ENCODE data around the gene CMBL.

CMBL gene

DNA sequence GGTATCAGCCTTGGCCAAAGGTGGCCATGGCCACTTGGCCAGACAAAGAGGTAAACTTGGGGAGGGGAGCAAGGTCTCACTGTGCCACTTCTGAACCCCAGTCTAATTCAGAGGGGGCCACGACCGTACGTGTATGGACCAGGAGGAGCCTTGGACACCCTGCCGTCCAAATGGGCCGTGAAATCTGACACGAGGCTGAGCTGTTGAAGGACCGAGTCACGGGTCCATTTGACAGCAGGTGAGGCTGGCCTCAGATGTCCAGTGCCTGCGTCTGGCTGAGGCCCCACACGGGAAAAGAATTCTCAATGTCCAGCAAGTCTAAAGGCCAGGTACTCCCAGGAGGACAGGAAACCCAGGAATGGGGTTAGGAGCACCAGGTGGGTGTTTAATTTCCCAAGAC is 17.7 kb downstream of the CMBL start:
- no peaks in the 10 kb centered on the region for H3K27me3 ChIP-seq (ENCODE audit: insufficient read depth, low read length, poor library complexity, severe bottlenecking)
- no peaks in the 10 kb centered on the region for H3K9me3 ChIP-seq (ENCODE audit: insufficient read depth, low read depth, low read length)
- no peaks in the 10 kb centered on the region for H3K9me2 ChIP-seq (replicated peaks; ENCODE audit: low read depth, low read length)
- no peaks in the 10 kb centered on the region for H3K36me3 ChIP-seq (ENCODE audit: insufficient read depth, low read length)
- H4K20me1 ChIP-seq (ENCODE audit: insufficient read depth, low read length, poor library complexity, severe bottlenecking), result no peaks in the 10 kb centered on the region
- no peak overlapping the region for H3K4me3 ChIP-seq (ENCODE audit: low read length, poor library complexity, severe bottlenecking)
- no peak overlapping the region for H2AFZ ChIP-seq (ENCODE audit: low read length)
- TF ChIP-seq EZH2phosphoT487 (IDR thresholded peaks at IDR 0.05; ENCODE audit: borderline replicate concordance), result no peak
- TF ChIP-seq, protein P1, sequence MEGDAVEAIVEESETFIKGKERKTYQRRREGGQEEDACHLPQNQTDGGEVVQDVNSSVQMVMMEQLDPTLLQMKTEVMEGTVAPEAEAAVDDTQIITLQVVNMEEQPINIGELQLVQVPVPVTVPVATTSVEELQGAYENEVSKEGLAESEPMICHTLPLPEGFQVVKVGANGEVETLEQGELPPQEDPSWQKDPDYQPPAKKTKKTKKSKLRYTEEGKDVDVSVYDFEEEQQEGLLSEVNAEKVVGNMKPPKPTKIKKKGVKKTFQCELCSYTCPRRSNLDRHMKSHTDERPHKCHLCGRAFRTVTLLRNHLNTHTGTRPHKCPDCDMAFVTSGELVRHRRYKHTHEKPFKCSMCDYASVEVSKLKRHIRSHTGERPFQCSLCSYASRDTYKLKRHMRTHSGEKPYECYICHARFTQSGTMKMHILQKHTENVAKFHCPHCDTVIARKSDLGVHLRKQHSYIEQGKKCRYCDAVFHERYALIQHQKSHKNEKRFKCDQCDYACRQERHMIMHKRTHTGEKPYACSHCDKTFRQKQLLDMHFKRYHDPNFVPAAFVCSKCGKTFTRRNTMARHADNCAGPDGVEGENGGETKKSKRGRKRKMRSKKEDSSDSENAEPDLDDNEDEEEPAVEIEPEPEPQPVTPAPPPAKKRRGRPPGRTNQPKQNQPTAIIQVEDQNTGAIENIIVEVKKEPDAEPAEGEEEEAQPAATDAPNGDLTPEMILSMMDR (conservative IDR thresholded peaks at IDR 0.05; ENCODE audit: low read length), result no peak
- no peaks in the 10 kb centered on the region for H3K79me2 ChIP-seq (ENCODE audit: insufficient read depth, low read length)
- H3F3A ChIP-seq (ENCODE audit: low read depth), result no peaks in the 10 kb centered on the region
- H3K4me1 ChIP-seq (ENCODE audit: insufficient read depth, low read length, poor library complexity, severe bottlenecking), result no peaks in the 10 kb centered on the region
- H3K4me2 ChIP-seq (ENCODE audit: low read depth, low read length, poor library complexity, severe bottlenecking), result no peak overlapping the region
- no peak overlapping the region for H3K9ac ChIP-seq (ENCODE audit: low read depth, low read length, poor library complexity, severe bottlenecking)

DNA sequence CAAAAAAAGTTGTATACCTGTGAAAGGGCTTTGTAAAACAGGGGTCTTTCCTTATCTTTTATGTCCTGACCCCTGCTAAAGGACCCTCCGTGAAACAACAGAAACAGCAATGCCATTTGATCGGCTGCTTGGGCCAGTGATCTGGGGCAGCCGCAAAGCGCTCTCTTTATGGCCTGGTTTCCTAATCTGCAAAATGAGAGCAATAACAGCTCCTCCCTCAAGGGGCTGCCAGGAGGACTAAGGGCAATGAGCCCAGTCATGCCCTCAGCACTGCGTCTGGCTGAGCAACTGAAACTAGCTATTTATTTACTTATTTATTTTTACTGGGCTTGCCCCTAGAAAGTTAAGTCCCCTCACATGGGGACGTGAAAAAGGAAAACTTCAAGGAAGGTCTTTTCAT is 18.3 kb downstream of the CMBL start:
- Histone ChIP-seq H3K4me2 (ENCODE audit: low read depth, low read length, poor library complexity, severe bottlenecking) (no peak overlapping the region), H3K9me2 (replicated peaks; ENCODE audit: low read depth, low read length) (no peaks in the 10 kb centered on the region), H3K36me3 (ENCODE audit: insufficient read depth, low read length) (no peaks in the 10 kb centered on the region), H2AFZ (ENCODE audit: low read length) (no peak overlapping the region), H3K79me2 (ENCODE audit: insufficient read depth, low read length) (no peaks in the 10 kb centered on the region), H4K20me1 (ENCODE audit: insufficient read depth, low read length, poor library complexity, severe bottlenecking) (no peaks in the 10 kb centered on the region), H3K9me3 (ENCODE audit: insufficient read depth, low read depth, low read length) (no peaks in the 10 kb centered on the region), H3K27me3 (ENCODE audit: insufficient read depth, low read length, poor library complexity, severe bottlenecking) (no peaks in the 10 kb centered on the region), H3K4me3 (ENCODE audit: low read length, poor library complexity, severe bottlenecking) (no peak overlapping the region), H3F3A (ENCODE audit: low read depth) (no peaks in the 10 kb centered on the region), H3K9ac (ENCODE audit: low read depth, low read length, poor library complexity, severe bottlenecking) (no peak overlapping the region), H3K4me1 (ENCODE audit: insufficient read depth, low read length, poor library complexity, severe bottlenecking) (no peaks in the 10 kb centered on the region)
- TF ChIP-seq, protein P1 (conservative IDR thresholded peaks at IDR 0.05; ENCODE audit: low read length), result no peak
- TF ChIP-seq EZH2phosphoT487 (IDR thresholded peaks at IDR 0.05; ENCODE audit: borderline replicate concordance), result no peak

DNA sequence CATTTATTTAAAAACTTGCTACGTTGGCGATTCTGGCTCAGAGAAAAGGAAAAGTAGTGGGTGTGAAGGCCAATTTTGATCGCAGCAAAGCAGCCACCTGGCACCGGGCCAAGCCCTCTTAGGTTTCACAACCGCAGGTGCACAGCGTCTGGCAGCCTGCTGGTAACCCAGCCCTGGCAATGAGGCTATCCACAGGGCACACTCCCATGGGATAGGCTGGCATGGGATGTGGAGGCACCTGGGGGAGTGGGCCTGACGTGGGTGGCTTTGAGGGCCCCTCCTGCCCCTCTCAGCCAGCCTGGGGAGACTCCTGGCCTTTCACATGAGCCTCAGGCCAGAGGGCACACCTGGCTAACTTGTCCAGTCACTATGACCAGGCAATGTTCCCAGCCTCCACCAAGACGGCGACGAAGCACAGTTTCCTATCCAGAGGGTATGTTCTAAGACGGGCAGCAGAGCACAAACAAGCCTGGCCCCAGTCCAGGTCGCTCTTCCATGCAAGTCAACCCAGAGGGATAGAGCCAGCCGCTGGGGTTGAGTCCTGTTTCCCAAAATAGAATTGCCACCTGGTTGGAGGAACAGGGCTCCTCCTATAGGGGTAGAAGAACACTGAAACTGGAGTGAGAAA is 19.0 kb downstream of the CMBL start:
- no peak overlapping the region for H2AFZ ChIP-seq (ENCODE audit: low read length)
- H4K20me1 ChIP-seq (ENCODE audit: insufficient read depth, low read length, poor library complexity, severe bottlenecking), result no peaks in the 10 kb centered on the region
- TF ChIP-seq EZH2phosphoT487 (IDR thresholded peaks at IDR 0.05; ENCODE audit: borderline replicate concordance), result no peak
- TF ChIP-seq, protein P1 (conservative IDR thresholded peaks at IDR 0.05; ENCODE audit: low read length), result no peak
- H3K9me2 ChIP-seq (replicated peaks; ENCODE audit: low read depth, low read length), result no peaks in the 10 kb centered on the region
- H3K79me2 ChIP-seq (ENCODE audit: insufficient read depth, low read length), result no peaks in the 10 kb centered on the region
- H3K9me3 ChIP-seq (ENCODE audit: insufficient read depth, low read depth, low read length), result no peaks in the 10 kb centered on the region
- H3K27me3 ChIP-seq (ENCODE audit: insufficient read depth, low read length, poor library complexity, severe bottlenecking), result no peaks in the 10 kb centered on the region
- no peaks in the 10 kb centered on the region for H3K36me3 ChIP-seq (ENCODE audit: insufficient read depth, low read length)
- H3K9ac ChIP-seq (ENCODE audit: low read depth, low read length, poor library complexity, severe bottlenecking), result no peak overlapping the region
- no peak overlapping the region for H3K4me2 ChIP-seq (ENCODE audit: low read depth, low read length, poor library complexity, severe bottlenecking)
- H3F3A ChIP-seq (ENCODE audit: low read depth), result no peaks in the 10 kb centered on the region
- no peaks in the 10 kb centered on the region for H3K4me1 ChIP-seq (ENCODE audit: insufficient read depth, low read length, poor library complexity, severe bottlenecking)
- H3K4me3 ChIP-seq (ENCODE audit: low read length, poor library complexity, severe bottlenecking), result no peak overlapping the region
